Left colon (tissue), 2 donors: ENCODE data around the gene RNASE8. TPM values are rescaled to one million over a fixed set of nuclear protein-coding genes. Genes with fewer than 3 reads are reported as not detected.

Experiments used
- ATAC-seq: fragments of 200-7000 bp; cut with Tn5 transposase; one replicate; pipeline ENCODE4 v1.9.1; 2020; ENCODE audit warnings: mild to moderate bottlenecking, moderate library complexity
- DNase-seq, 2 donors: peaks; one replicate each; pipeline ENCODE4 v3.0.0-alpha.2; 2020
- intact Hi-C, 2 donors: fragments of 100-400 bp; cut with DNase I in 1 of 2; cut with micrococcal nuclease in 1 of 2; formaldehyde crosslinking; loops; one replicate each; pipeline versions ENCODE4 v1.11.2 to v1.14.0; 2022; cut with DNase I, micrococcal nuclease
- microRNA-seq, 2 donors: library from miRNA; unstranded; fragments of <30 nt; microRNA quantifications; one replicate each; pipeline versions ENCODE4 v1.1.0 to v1.2.0, GENCODE V29; 2020
- total RNA-seq, 2 donors: library from RNA; stranded (reverse); fragmentation: NEBNext Ultra II Directional; extraction: Animal tissue kit (Norgen Biotek cat#: 25700); gene quantifications; one replicate each; pipeline ENCODE4 v1.2.1, GENCODE V29; 2021
- donor health status: DM: no; HTN: no; CAD: no.
- donor health status: DM: yes; HTN: yes; CAD: no.

The RNASE8 gene
- total RNA-seq, 2 donors from 2014 or later, result not detected

DNA sequence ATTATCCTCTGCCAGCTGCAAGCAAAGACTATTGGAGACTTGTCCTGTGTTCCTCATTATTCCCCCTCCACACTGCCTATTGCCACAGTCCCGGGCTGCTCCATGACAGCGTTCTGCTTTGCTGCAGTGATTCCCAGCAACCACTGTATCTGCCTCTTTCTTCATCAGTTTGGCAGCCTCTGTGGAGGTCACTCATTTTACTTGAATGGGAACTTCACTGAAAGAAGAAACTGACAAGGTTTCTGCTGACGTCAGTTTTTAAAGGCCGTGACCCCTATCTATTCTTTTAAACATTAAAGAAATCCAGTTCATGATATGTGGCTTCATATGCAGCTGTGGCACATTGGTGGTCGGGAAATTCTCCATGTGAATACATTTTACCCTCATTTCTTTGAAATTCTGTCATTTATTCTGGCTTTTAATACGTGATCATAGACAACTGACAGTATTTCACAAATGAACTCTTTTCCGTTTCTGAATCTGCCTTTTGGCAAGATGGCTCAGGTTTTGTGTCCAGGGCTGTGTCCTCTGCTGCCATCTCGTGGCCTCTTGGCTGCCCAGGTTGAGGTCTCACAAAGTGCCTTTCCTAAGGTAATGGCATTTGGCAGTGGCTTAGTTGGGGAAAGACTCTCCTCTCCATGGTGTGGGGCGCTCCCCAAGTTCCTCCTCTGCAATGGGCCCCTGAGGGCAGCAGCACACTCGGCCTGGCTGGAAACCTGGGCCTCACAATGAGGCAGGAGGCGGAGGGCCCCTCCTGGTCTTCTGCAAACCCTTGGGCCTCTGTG is 49.1 kb downstream of the RNASE8 start:
- peak; percentile 12 for ATAC-seq
- intact Hi-C loops, result loop anchor here in 1 of 2 donors (5.0 kb wide), 2 partner anchors 39 to 94 kb away; no protein-coding TSS in a partner anchor
- DNase-seq, result peak; percentile 81 to 90

DNA sequence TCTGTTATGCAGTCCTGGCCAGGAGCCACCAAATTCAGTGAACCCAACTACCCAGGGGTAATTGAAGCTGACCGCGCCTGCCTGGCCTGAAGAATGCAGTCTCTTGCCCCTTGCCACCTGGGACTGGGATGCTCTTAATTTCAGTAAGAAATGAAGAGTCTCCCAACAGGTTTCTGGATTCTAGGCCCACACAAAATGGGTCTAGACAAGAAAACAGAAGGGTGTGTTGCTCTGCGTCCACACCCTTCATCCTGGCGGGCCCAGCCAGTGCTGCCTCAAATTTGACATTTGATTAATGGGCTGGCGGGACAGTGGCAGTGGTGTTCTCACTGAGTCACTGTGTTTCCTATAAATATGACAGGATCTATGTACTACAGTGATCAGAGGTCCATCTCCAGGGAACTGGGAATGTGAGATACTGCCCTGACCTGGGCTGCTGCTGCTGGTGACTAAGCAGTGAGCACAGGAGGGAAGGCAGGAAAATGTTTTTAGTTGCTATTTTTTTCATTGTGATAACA is 49.7 kb downstream of the RNASE8 start:
- DNase-seq, result peak; percentile 31 to 53
- no peak for ATAC-seq
- intact Hi-C loops, result loop anchor here in 1 of 2 donors (5.0 kb wide), 2 partner anchors 40 to 95 kb away; no protein-coding TSS in a partner anchor

Small RNA genes lying within 50 kb of the gene (microRNA-seq; reads per million reads assigned to microRNA genes)
- 0 reads per million in 2 donors for gene MIR6717

Other genes starting within 250 kb of the RNASE8 start
- gene RNASE3, start 166.4 kb upstream of the RNASE8 start, total RNA-seq, result not detected
- gene RNASE2, start 102.3 kb upstream of the RNASE8 start, total RNA-seq, result under 1 TPM in 1 of 2 donors, not detected in 1; 0.47 TPM
- gene METTL17, start 67.8 kb upstream of the RNASE8 start, total RNA-seq, result 10 to 100 TPM; 48.4 to 65.1 TPM
- under 1 TPM; 0.61 to 0.92 TPM for gene SLC39A2, start 58.5 kb upstream of the RNASE8 start, total RNA-seq
- 100 to 1,000 TPM; 135 to 140 TPM for gene NDRG2, start 32.8 kb upstream of the RNASE8 start, total RNA-seq
- under 1 TPM; 0.28 to 0.58 TPM for gene TPPP2, start 27.6 kb upstream of the RNASE8 start, total RNA-seq
- gene RNASE13, start 23.0 kb upstream of the RNASE8 start, total RNA-seq, result not detected
- under 1 TPM in 1 of 2 donors, not detected in 1; 0.31 TPM for gene RNASE7, start 15.5 kb upstream of the RNASE8 start, total RNA-seq
- gene ARHGEF40, start 12.5 kb downstream of the RNASE8 start, total RNA-seq, result 10 to 100 TPM; 37.2 to 40.8 TPM
- gene ZNF219, start 40.8 kb downstream of the RNASE8 start, total RNA-seq, result 10 to 100 TPM; 51.1 to 53.7 TPM
- gene TMEM253, start 43.2 kb downstream of the RNASE8 start, total RNA-seq, result 10 to 100 TPM; 37.5 to 46.8 TPM
- not detected for gene OR5AU1, start 98.2 kb downstream of the RNASE8 start, total RNA-seq
- gene HNRNPC, start 211.6 kb downstream of the RNASE8 start, total RNA-seq, result 100 to 1,000 TPM; 251 to 271 TPM
- gene RPGRIP1, start 222.3 kb downstream of the RNASE8 start, total RNA-seq, result under 1 TPM in 1 of 2 donors, not detected in 1; 0.17 TPM